Body of pancreas (tissue), 4 donors: ENCODE data around the gene BICRA.

Experiments used
- POLR2A ChIP-seq, 3 donors: fragments of 450-650 bp; IDR thresholded peaks; one replicate each; pipeline ENCODE4 v1.6.1; 2016; ENCODE audit warnings: antibody characterized with exemption in 3 of 3, mild to moderate bottlenecking in 2 of 3
- TF ChIP-seq, protein P1 (sequence below), 7 experiments: fragments of 450-650 bp in 4 of 7; fragments of 200-600 bp in 3 of 7; sonication (generic) in 3 of 7; IDR thresholded peaks; one replicate each; pipeline ENCODE4 v1.5.1; 2016 to 2019; ENCODE audit warnings: antibody characterized with exemption in 7 of 7

DNA sequence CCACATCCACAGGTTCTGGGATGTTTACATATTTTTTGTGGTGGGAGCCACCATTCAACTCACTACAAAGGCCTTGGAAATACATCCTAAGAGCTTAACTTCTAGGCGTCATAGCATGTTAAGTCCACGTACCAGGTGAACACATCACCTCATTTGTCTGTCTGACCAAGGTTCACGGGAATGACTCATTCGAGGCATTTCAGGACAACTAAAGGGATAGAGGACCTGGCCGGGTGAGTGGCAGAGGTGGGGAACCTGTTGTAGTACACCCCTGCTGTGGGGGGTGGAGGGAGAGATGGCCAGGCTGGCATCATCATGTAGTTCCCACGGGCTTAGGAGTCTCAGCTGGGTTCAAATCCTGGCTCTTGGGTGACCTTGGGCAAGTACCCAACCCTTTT is 51.5 kb downstream of the BICRA start:
- TF ChIP-seq, protein P1, sequence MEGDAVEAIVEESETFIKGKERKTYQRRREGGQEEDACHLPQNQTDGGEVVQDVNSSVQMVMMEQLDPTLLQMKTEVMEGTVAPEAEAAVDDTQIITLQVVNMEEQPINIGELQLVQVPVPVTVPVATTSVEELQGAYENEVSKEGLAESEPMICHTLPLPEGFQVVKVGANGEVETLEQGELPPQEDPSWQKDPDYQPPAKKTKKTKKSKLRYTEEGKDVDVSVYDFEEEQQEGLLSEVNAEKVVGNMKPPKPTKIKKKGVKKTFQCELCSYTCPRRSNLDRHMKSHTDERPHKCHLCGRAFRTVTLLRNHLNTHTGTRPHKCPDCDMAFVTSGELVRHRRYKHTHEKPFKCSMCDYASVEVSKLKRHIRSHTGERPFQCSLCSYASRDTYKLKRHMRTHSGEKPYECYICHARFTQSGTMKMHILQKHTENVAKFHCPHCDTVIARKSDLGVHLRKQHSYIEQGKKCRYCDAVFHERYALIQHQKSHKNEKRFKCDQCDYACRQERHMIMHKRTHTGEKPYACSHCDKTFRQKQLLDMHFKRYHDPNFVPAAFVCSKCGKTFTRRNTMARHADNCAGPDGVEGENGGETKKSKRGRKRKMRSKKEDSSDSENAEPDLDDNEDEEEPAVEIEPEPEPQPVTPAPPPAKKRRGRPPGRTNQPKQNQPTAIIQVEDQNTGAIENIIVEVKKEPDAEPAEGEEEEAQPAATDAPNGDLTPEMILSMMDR (IDR thresholded peaks at IDR 0.05): no peak
- TF ChIP-seq POLR2A (IDR thresholded peaks at IDR 0.05): no peak
